ENCODE measurements around the gene SEC24D.

SEC24D gene, protein sequence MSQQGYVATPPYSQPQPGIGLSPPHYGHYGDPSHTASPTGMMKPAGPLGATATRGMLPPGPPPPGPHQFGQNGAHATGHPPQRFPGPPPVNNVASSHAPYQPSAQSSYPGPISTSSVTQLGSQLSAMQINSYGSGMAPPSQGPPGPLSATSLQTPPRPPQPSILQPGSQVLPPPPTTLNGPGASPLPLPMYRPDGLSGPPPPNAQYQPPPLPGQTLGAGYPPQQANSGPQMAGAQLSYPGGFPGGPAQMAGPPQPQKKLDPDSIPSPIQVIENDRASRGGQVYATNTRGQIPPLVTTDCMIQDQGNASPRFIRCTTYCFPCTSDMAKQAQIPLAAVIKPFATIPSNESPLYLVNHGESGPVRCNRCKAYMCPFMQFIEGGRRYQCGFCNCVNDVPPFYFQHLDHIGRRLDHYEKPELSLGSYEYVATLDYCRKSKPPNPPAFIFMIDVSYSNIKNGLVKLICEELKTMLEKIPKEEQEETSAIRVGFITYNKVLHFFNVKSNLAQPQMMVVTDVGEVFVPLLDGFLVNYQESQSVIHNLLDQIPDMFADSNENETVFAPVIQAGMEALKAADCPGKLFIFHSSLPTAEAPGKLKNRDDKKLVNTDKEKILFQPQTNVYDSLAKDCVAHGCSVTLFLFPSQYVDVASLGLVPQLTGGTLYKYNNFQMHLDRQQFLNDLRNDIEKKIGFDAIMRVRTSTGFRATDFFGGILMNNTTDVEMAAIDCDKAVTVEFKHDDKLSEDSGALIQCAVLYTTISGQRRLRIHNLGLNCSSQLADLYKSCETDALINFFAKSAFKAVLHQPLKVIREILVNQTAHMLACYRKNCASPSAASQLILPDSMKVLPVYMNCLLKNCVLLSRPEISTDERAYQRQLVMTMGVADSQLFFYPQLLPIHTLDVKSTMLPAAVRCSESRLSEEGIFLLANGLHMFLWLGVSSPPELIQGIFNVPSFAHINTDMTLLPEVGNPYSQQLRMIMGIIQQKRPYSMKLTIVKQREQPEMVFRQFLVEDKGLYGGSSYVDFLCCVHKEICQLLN

DNA sequence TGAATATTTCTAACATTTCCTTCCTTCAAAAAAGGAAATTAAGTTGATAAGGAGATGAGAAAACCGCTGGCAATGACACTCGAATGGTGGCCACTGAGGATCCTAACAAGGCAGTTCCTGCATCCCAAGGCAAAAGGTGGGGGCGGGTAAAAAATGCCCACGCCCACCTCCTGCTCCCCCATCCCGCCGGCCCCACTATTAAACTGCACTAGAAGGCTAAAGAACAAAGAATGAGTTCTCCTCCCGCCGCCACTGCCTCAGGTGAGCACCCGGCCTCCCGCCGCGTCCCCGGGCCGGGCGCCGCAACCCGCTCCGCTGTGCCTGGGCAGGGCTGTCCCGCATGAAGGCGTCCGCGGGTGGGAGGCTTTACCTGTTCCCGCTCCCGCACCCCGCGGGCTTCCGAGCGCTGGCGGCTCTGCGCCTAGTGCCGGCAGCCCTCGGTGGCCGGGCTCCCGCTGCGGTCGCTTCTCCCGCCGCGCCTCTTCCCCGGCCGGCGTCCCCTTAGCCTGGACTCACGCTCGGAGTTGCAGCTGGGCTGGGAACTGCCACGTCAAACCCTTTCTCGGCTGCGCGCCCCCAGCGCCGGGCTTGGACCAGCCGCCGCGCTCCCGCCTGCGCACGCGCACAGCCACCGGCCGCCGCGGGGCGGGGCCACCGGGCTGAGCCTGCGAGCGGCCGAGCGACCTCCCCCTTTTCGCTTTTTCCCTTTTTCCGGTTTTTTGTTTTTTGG, at the start of gene SEC24D:
TSS of gene SEC24D (minus strand) at position 556 of the 730 bp plus-strand sequence. CDS start 2,430 bp downstream, outside the sequence.
- Histone ChIP-seq H3K27ac (ENCODE audit: low read depth, low read length) (peak within 1 kb of the TSS; percentile 51), H2AFZ (ENCODE audit: low read depth, low read length, severe bottlenecking) (peak within 1 kb of the TSS; percentile 95), H3K79me2 (ENCODE audit: insufficient read depth, low read length) (peaks cover 18% of the 10 kb centered on the region), H3K9ac (ENCODE audit: low read length) (peak within 1 kb of the TSS; percentile 80), H3K27me3 (ENCODE audit: low read length) (no peaks in the 10 kb centered on the region), H3K4me3 (ENCODE audit: insufficient read depth, low read length, poor library complexity, severe bottlenecking) (peak within 1 kb of the TSS; percentile 94), H3F3A (ENCODE audit: insufficient read depth) (no peaks in the 10 kb centered on the region), H3K9me2 (replicated peaks; ENCODE audit: insufficient read depth, low read length) (no peaks in the 10 kb centered on the region), H3K4me2 (ENCODE audit: low read depth, low read length, poor library complexity, severe bottlenecking) (peak within 1 kb of the TSS; percentile 91), H4K20me1 (ENCODE audit: low read depth, low read length) (no peaks in the 10 kb centered on the region), H3K9me3 (ENCODE audit: insufficient read depth, low read length) (no peaks in the 10 kb centered on the region), H3K36me3 (ENCODE audit: low read length) (no peaks in the 10 kb centered on the region)
- TF ChIP-seq, protein P1, sequence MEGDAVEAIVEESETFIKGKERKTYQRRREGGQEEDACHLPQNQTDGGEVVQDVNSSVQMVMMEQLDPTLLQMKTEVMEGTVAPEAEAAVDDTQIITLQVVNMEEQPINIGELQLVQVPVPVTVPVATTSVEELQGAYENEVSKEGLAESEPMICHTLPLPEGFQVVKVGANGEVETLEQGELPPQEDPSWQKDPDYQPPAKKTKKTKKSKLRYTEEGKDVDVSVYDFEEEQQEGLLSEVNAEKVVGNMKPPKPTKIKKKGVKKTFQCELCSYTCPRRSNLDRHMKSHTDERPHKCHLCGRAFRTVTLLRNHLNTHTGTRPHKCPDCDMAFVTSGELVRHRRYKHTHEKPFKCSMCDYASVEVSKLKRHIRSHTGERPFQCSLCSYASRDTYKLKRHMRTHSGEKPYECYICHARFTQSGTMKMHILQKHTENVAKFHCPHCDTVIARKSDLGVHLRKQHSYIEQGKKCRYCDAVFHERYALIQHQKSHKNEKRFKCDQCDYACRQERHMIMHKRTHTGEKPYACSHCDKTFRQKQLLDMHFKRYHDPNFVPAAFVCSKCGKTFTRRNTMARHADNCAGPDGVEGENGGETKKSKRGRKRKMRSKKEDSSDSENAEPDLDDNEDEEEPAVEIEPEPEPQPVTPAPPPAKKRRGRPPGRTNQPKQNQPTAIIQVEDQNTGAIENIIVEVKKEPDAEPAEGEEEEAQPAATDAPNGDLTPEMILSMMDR (IDR thresholded peaks at IDR 0.05; ENCODE audit: insufficient read depth, low read length, poor library complexity, severe bottlenecking): no peak
- no peak for TF ChIP-seq EZH2phosphoT487 (conservative IDR thresholded peaks at IDR 0.05; ENCODE audit: low read length)

DNA sequence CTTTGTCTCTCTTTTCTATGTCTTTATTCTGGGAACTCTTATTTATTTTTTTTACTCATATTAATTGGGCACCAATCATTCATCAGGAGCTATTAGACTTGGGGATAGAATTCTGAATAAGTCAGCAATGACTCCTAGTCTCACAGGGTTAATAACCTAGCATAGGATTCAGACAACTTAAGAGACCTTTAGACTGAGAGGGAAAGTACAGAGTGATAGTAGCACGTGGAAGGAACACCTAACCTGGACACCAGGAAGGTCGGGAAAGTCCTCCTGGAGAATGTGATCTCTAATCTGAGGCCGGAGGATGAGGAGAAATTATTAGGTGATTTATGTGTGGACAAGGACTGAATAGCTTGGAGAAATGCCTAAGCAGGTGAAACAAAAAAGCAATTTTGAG, 48.8 kb upstream of the SEC24D start:
- Histone ChIP-seq H4K20me1 (ENCODE audit: low read depth, low read length) (no peaks in the 10 kb centered on the region), H3F3A (ENCODE audit: insufficient read depth) (no peaks in the 10 kb centered on the region), H3K79me2 (ENCODE audit: insufficient read depth, low read length) (no peaks in the 10 kb centered on the region), H3K36me3 (ENCODE audit: low read length) (no peaks in the 10 kb centered on the region), H3K9ac (ENCODE audit: low read length) (no peak overlapping the region), H3K27ac (ENCODE audit: low read depth, low read length) (no peak overlapping the region), H2AFZ (ENCODE audit: low read depth, low read length, severe bottlenecking) (no peak overlapping the region), H3K27me3 (ENCODE audit: low read length) (no peaks in the 10 kb centered on the region), H3K4me3 (ENCODE audit: insufficient read depth, low read length, poor library complexity, severe bottlenecking) (no peak overlapping the region), H3K4me2 (ENCODE audit: low read depth, low read length, poor library complexity, severe bottlenecking) (no peak overlapping the region), H3K9me2 (replicated peaks; ENCODE audit: insufficient read depth, low read length) (no peaks in the 10 kb centered on the region), H3K9me3 (ENCODE audit: insufficient read depth, low read length) (no peaks in the 10 kb centered on the region)
- no peak for TF ChIP-seq EZH2phosphoT487 (conservative IDR thresholded peaks at IDR 0.05; ENCODE audit: low read length)
- TF ChIP-seq, protein P1 (IDR thresholded peaks at IDR 0.05; ENCODE audit: insufficient read depth, low read length, poor library complexity, severe bottlenecking): no peak

DNA sequence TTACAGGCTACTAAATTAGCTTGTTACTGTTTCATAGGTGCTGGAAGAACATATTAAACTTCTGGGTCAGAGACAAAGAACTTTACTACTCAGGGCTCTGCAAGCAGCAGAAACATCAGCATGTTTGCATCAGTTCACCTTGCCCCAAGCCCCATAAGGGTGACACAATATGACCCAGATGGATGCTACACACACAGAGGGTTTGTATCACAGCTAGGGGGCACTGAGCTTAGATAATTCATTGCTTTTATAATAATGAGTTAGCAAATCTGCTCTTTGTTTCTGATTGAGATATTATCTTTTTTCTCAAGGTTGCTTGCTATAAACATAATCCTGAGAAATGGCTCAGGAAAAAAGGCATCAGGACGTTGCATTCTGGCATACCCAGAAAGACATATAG, 47.9 kb upstream of the SEC24D start:
- Histone ChIP-seq H2AFZ (ENCODE audit: low read depth, low read length, severe bottlenecking) (no peak overlapping the region), H3K9me3 (ENCODE audit: insufficient read depth, low read length) (no peaks in the 10 kb centered on the region), H3K79me2 (ENCODE audit: insufficient read depth, low read length) (no peaks in the 10 kb centered on the region)

More for the DNA sequence above, 47.9 kb upstream of the SEC24D start:
- Histone ChIP-seq H3K36me3 (ENCODE audit: low read length) (no peaks in the 10 kb centered on the region), H3K4me3 (ENCODE audit: insufficient read depth, low read length, poor library complexity, severe bottlenecking) (no peak overlapping the region), H4K20me1 (ENCODE audit: low read depth, low read length) (no peaks in the 10 kb centered on the region), H3K4me2 (ENCODE audit: low read depth, low read length, poor library complexity, severe bottlenecking) (no peak overlapping the region), H3K9ac (ENCODE audit: low read length) (no peak overlapping the region), H3K27me3 (ENCODE audit: low read length) (no peaks in the 10 kb centered on the region), H3K9me2 (replicated peaks; ENCODE audit: insufficient read depth, low read length) (no peaks in the 10 kb centered on the region), H3F3A (ENCODE audit: insufficient read depth) (no peaks in the 10 kb centered on the region), H3K27ac (ENCODE audit: low read depth, low read length) (no peak overlapping the region)
- no peak for TF ChIP-seq EZH2phosphoT487 (conservative IDR thresholded peaks at IDR 0.05; ENCODE audit: low read length)
- TF ChIP-seq, protein P1 (IDR thresholded peaks at IDR 0.05; ENCODE audit: insufficient read depth, low read length, poor library complexity, severe bottlenecking): no peak

Measured in SU-DHL-6 (cell line).